Measurements from ENCODE around the gene FCER1G. TPM values are rescaled to one million over a fixed set of nuclear protein-coding genes. Genes with fewer than 3 reads are reported as not detected.
A peak's percentile ranks its signal among the peaks of the same experiment; 100 is the strongest.

Gene FCER1G
- total and polyA plus RNA-seq, 9 of the 15 experiments (the other 6 are each of a cell fraction or from before 2014, with no cell fraction given): 0.15 to 0.69 (median 0.31) TPM; not detected in 2

DNA sequence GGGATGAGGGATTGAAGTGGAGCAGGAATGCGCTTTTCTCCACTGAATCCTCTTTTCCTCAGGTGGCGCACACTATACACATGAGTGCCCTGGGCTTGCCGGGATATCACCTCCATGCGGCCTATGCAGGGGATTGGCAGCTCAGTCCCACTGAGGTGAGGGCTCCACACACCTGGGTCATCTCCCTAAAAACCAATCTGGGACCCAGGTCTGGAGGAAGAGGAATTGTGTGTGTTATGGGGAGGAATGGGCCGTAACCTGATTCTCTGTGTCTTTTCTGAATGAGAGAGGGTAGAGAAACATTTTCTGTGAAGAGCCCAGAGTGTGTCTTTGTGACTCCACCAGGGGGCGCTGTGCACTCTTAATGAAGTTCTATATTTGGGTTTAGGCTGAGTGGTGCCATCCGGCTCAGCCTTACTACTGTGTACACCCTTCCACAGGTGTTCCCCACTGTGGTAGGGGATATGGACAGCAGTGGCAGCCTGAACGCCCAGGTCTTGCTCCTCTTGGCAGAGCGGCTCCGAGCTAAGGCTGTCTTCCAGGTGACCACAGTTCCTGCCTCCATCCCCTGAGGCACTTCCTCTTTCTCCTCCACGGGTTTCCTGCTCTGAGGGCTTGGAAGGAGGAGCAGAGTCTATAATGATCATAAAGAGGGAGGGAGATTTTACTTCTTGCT lies 12.2 kb downstream of the FCER1G start (continued):
- TF ChIP-seq, protein P1, sequence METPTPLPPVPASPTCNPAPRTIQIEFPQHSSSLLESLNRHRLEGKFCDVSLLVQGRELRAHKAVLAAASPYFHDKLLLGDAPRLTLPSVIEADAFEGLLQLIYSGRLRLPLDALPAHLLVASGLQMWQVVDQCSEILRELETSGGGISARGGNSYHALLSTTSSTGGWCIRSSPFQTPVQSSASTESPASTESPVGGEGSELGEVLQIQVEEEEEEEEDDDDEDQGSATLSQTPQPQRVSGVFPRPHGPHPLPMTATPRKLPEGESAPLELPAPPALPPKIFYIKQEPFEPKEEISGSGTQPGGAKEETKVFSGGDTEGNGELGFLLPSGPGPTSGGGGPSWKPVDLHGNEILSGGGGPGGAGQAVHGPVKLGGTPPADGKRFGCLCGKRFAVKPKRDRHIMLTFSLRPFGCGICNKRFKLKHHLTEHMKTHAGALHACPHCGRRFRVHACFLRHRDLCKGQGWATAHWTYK (CRISPR knock-in tag; IDR thresholded peaks at IDR 0.05): 0 out of 2 replicates have a peak, but pooled peaks have one; percentile 69
- TF ChIP-seq PHF8 (IDR thresholded peaks at IDR 0.05; ENCODE audit: borderline replicate concordance, low read length) (peak; percentile 34; the same call in 1 of the 2 replicates), SMARCE1 (IDR thresholded peaks at IDR 0.05) (peak; percentile 68), LCOR (CRISPR knock-in tag; IDR thresholded peaks at IDR 0.05) (peak; percentile 79), NFIC (IDR thresholded peaks at IDR 0.05) (no peak), C11orf30 (IDR thresholded peaks at IDR 0.05; ENCODE audit: low read depth) (peak; percentile 5; the same call in 1 of the 2 replicates), ZNF263 (CRISPR knock-in tag; IDR thresholded peaks at IDR 0.05; ENCODE audit: borderline replicate concordance) (peak; percentile 64; the same call in 1 of the 2 replicates), ADNP (tag; IDR thresholded peaks at IDR 0.05) (no peak), MAZ (CRISPR knock-in tag; conservative IDR thresholded peaks at IDR 0.05 in 1 of 2, IDR thresholded peaks at IDR 0.05 in 1 of 2) (peak; percentile 21 to 58; a peak in 2 of 4 replicates), CTCFL (IDR thresholded peaks at IDR 0.05; ENCODE audit: borderline replicate concordance, insufficient read depth, low read depth, low read length, poor library complexity, severe bottlenecking) (peak; percentile 75), ZNF408 (CRISPR knock-in tag; IDR thresholded peaks at IDR 0.05; ENCODE audit: low read depth) (no peak), GABPB1 (CRISPR knock-in tag; IDR thresholded peaks at IDR 0.05) (peak; percentile 65), SRSF9 (IDR thresholded peaks at IDR 0.05; ENCODE audit: borderline replicate concordance, low read depth, low read length) (no peak), TEAD1 (CRISPR knock-in tag; IDR thresholded peaks at IDR 0.05) (0 out of 4 replicates have a peak, but pooled peaks of 1 of the 2 experiments have one; percentile 44), TFAM (CRISPR knock-in tag; conservative IDR thresholded peaks at IDR 0.05) (no peak), NBN (IDR thresholded peaks at IDR 0.05; ENCODE audit: low read depth) (peak; percentile 48; the same call in 1 of the 2 replicates), CBX3 (IDR thresholded peaks at IDR 0.05; ENCODE audit: borderline replicate concordance in 1 of 2, low read length in 2 of 2) (peak in 1 of 2 experiments; percentile 55; a peak in 1 of 3 replicates), BRD9 (IDR thresholded peaks at IDR 0.05; ENCODE audit: low read depth, partially characterized antibody) (peak; percentile 67), ZEB2 (IDR thresholded peaks at IDR 0.05) (peak; percentile 76), PHTF2 (CRISPR knock-in tag; IDR thresholded peaks at IDR 0.05) (no peak), BACH1 (tag; IDR thresholded peaks at IDR 0.05) (no peak), TEAD2 (tag; IDR thresholded peaks at IDR 0.05) (no peak), SMC3 (conservative IDR thresholded peaks at IDR 0.05; ENCODE audit: insufficient read depth, low read depth, low read length) (peak; percentile 76)
- TF ChIP-seq, protein P2, sequence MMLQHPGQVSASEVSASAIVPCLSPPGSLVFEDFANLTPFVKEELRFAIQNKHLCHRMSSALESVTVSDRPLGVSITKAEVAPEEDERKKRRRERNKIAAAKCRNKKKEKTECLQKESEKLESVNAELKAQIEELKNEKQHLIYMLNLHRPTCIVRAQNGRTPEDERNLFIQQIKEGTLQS (IDR thresholded peaks at IDR 0.05): no peak; the same call in 1 of the 2 replicates
- TF ChIP-seq, protein P2 (CRISPR knock-in tag; conservative IDR thresholded peaks at IDR 0.05): peak; percentile 28; the same call in 1 of the 2 replicates
